Measurements from ENCODE around the gene KCNH6.
A peak's percentile ranks its signal among the peaks of the same experiment; 100 is the strongest.

KCNH6 gene

GRCh38 chr17:63516910-63517824 lies 6.0 kb upstream of the KCNH6 start:
- H3K36me3 ChIP-seq: no peaks in the 10 kb centered on the region
- no peaks in the 10 kb centered on the region for H3K9me3 ChIP-seq (ENCODE audit: severe bottlenecking)
- no peak overlapping the region for H3K27ac ChIP-seq
- no peak overlapping the region for H3K4me3 ChIP-seq (ENCODE audit: low read depth, low read length)
- DNase-seq: no peak
- TF ChIP-seq CTCF (IDR thresholded peaks at IDR 0.05; ENCODE audit: low read depth, low read length): no peak
- no peaks in the 10 kb centered on the region for H3K27me3 ChIP-seq (ENCODE audit: insufficient read depth, low read depth, severe bottlenecking)

GRCh38 chr17:63517825-63518534 lies 5.2 kb upstream of the KCNH6 start:
- TF ChIP-seq CTCF (IDR thresholded peaks at IDR 0.05; ENCODE audit: low read depth, low read length): no peak
- no peaks in the 10 kb centered on the region for H3K27me3 ChIP-seq (ENCODE audit: insufficient read depth, low read depth, severe bottlenecking)
- H3K27ac ChIP-seq: no peak overlapping the region
- no peak for DNase-seq
- no peak overlapping the region for H3K4me3 ChIP-seq (ENCODE audit: low read depth, low read length)
- no peaks in the 10 kb centered on the region for H3K36me3 ChIP-seq
- H3K9me3 ChIP-seq (ENCODE audit: severe bottlenecking): no peaks in the 10 kb centered on the region

- H3K27ac ChIP-seq: no peak overlapping the region
- no peak for DNase-seq
- no peak for TF ChIP-seq CTCF (IDR thresholded peaks at IDR 0.05; ENCODE audit: low read depth, low read length)
Measured at GRCh38 chr17:63519116-63519881, 3.9 kb upstream of the KCNH6 start.

GRCh38 chr17:63519972-63520882 lies 2.9 kb upstream of the KCNH6 start:
- H3K27me3 ChIP-seq (ENCODE audit: insufficient read depth, low read depth, severe bottlenecking): no peaks in the 10 kb centered on the region
- no peak for DNase-seq
- no peaks in the 10 kb centered on the region for H3K9me3 ChIP-seq (ENCODE audit: severe bottlenecking)
- H3K27ac ChIP-seq: no peak overlapping the region; the same call in 1 of the 2 replicates
- H3K4me3 ChIP-seq (ENCODE audit: low read depth, low read length): no peak overlapping the region
- no peak for TF ChIP-seq CTCF (IDR thresholded peaks at IDR 0.05; ENCODE audit: low read depth, low read length)
- peaks cover 12% of the 10 kb centered on the region for H3K36me3 ChIP-seq

More at GRCh38 chr17:63519116-63519881, 3.9 kb upstream of the KCNH6 start:
- Histone ChIP-seq H3K9me3 (ENCODE audit: severe bottlenecking) (no peaks in the 10 kb centered on the region), H3K4me3 (ENCODE audit: low read depth, low read length) (no peak overlapping the region), H3K36me3 (peaks cover 5% of the 10 kb centered on the region), H3K27me3 (ENCODE audit: insufficient read depth, low read depth, severe bottlenecking) (no peaks in the 10 kb centered on the region)

- no peak for TF ChIP-seq CTCF (IDR thresholded peaks at IDR 0.05; ENCODE audit: low read depth, low read length)
- Histone ChIP-seq H3K27me3 (ENCODE audit: insufficient read depth, low read depth, severe bottlenecking) (no peaks in the 10 kb centered on the region), H3K27ac (peak overlapping the region; percentile 95), H3K36me3 (peaks cover 46% of the 10 kb centered on the region), H3K4me3 (ENCODE audit: low read depth, low read length) (peak overlapping the region; percentile 78), H3K9me3 (ENCODE audit: severe bottlenecking) (no peaks in the 10 kb centered on the region)
- DNase-seq: no peak
Measured at GRCh38 chr17:63524051-63524450, 893 bp downstream of the KCNH6 start.

Data from WERI-Rb-1 (cell line).